Measurements from ENCODE around the gene G2E3. TPM values are rescaled to one million over a fixed set of nuclear protein-coding genes. Genes with fewer than 3 reads are reported as not detected.

The G2E3 gene
- total RNA-seq, 3 donors from 2014 or later, result 12.3 to 22.2 (median 12.5) TPM

- Histone ChIP-seq H3K27ac (no peak overlapping the region), H3K36me3 (no peaks in the 10 kb centered on the region), H3K4me3 (no peak overlapping the region), H3K9me3 (no peaks in the 10 kb centered on the region), H3K4me1 (no peaks in the 10 kb centered on the region), H3K27me3 (no peaks in the 10 kb centered on the region)
- intact Hi-C loops (cut with DNase I; ENCODE audit: low total_unique reads), result no loop called here
- TF ChIP-seq POLR2A (IDR thresholded peaks at IDR 0.05) (no peak), CTCF (IDR thresholded peaks at IDR 0.05) (no peak), POLR2AphosphoS5 (IDR thresholded peaks at IDR 0.05) (no peak)
- DNase-seq (ENCODE audit: low spot score in 2 of 2), result no peak
These were observed 48.3 kb downstream of the G2E3 start for GRCh38 chr14:30607156-30607780.

GRCh38 chr14:30608533-30609006 lies 49.6 kb downstream of the G2E3 start:
- Histone ChIP-seq H3K4me3 (no peak overlapping the region), H3K27ac (no peak overlapping the region), H3K27me3 (no peaks in the 10 kb centered on the region), H3K4me1 (no peaks in the 10 kb centered on the region), H3K36me3 (no peaks in the 10 kb centered on the region), H3K9me3 (no peaks in the 10 kb centered on the region)
- no peak for DNase-seq (ENCODE audit: low spot score in 2 of 2)
- intact Hi-C loops (cut with DNase I; ENCODE audit: low total_unique reads), result no loop called here
- TF ChIP-seq CTCF (IDR thresholded peaks at IDR 0.05) (no peak), POLR2AphosphoS5 (IDR thresholded peaks at IDR 0.05) (no peak), POLR2A (IDR thresholded peaks at IDR 0.05) (no peak)

- DNase-seq (ENCODE audit: low spot score in 2 of 2), result no peak
- Histone ChIP-seq H3K27me3 (no peaks in the 10 kb centered on the region), H3K36me3 (no peaks in the 10 kb centered on the region), H3K27ac (no peak overlapping the region), H3K4me1 (no peaks in the 10 kb centered on the region), H3K9me3 (no peaks in the 10 kb centered on the region), H3K4me3 (no peak overlapping the region)
- intact Hi-C loops (cut with DNase I; ENCODE audit: low total_unique reads), result no loop called here
- no peak for TF ChIP-seq POLR2A (IDR thresholded peaks at IDR 0.05)
- TF ChIP-seq POLR2AphosphoS5 (IDR thresholded peaks at IDR 0.05), result no peak
These were observed 51.9 kb downstream of the G2E3 start for GRCh38 chr14:30610787-30611343.

GRCh38 chr14:30614155-30614554 lies 55.2 kb downstream of the G2E3 start:
- Histone ChIP-seq H3K27ac (no peak overlapping the region), H3K27me3 (no peaks in the 10 kb centered on the region), H3K4me1 (no peaks in the 10 kb centered on the region), H3K36me3 (no peaks in the 10 kb centered on the region), H3K4me3 (no peak overlapping the region), H3K9me3 (no peaks in the 10 kb centered on the region)
- no peak for DNase-seq (ENCODE audit: low spot score in 2 of 2)
- intact Hi-C loops (cut with DNase I; ENCODE audit: low total_unique reads), result no loop called here
- TF ChIP-seq POLR2A (IDR thresholded peaks at IDR 0.05), result no peak
- TF ChIP-seq CTCF (IDR thresholded peaks at IDR 0.05), result no peak
- TF ChIP-seq POLR2AphosphoS5 (IDR thresholded peaks at IDR 0.05), result no peak

- no peak for DNase-seq (ENCODE audit: low spot score in 2 of 2)
- Histone ChIP-seq H3K36me3 (no peaks in the 10 kb centered on the region), H3K9me3 (no peaks in the 10 kb centered on the region), H3K27me3 (no peaks in the 10 kb centered on the region), H3K4me3 (no peak overlapping the region), H3K27ac (no peak overlapping the region), H3K4me1 (peaks cover 0 to 9% of the 10 kb centered on the region in 2 donors)
- intact Hi-C loops (cut with DNase I; ENCODE audit: low total_unique reads), result no loop called here
- TF ChIP-seq POLR2A (IDR thresholded peaks at IDR 0.05) (no peak), POLR2AphosphoS5 (IDR thresholded peaks at IDR 0.05) (no peak), CTCF (IDR thresholded peaks at IDR 0.05) (no peak)
These were observed 61.2 kb downstream of the G2E3 start for GRCh38 chr14:30620178-30620577.
